Astrocyte of the cerebellum (primary cell): ENCODE data around the gene KRT5.

Experiments
- DNase-seq: peaks from one replicate; pipeline ENCODE4 v3.0.0-alpha.2; 2011; ENCODE audit warnings: low read depth
- H3K4me3 ChIP-seq: 2 replicates; pipeline ENCODE4 v1.5.1; 2011; ENCODE audit warnings: mild to moderate bottlenecking, low read depth, low read length, moderate library complexity
- CTCF ChIP-seq: IDR thresholded peaks from 2 replicates; pipeline ENCODE4 v1.5.1; 2012; ENCODE audit warnings: low read length, low read depth, moderate library complexity, mild to moderate bottlenecking; ENCODE audit errors: missing control alignments
- in situ Hi-C: cut with HindIII; loops from 2 replicates; pipeline ENCODE4 v1.10.0; 2017; ENCODE audit warnings: low sequenced_read_pairs

Gene KRT5

GRCh38 chr12:52558781-52559445, 38.7 kb upstream of the KRT5 start:
- DNase-seq = no peak
- H3K4me3 ChIP-seq = no peak overlapping the region
- TF ChIP-seq CTCF = no peak
- in situ Hi-C loops = no loop called here

- TF ChIP-seq CTCF = no peak
- H3K4me3 ChIP-seq = no peak overlapping the region
- no peak for DNase-seq
- in situ Hi-C loops = no loop called here
Measured at GRCh38 chr12:52557476-52557875, 37.3 kb upstream of the KRT5 start.

GRCh38 chr12:52555577-52555976, 35.4 kb upstream of the KRT5 start:
- in situ Hi-C loops = no loop called here
- no peak overlapping the region for H3K4me3 ChIP-seq
- no peak for TF ChIP-seq CTCF
- no peak for DNase-seq

GRCh38 chr12:52552681-52553195, 32.5 kb upstream of the KRT5 start, which contains the start of gene KRT71:
TSS of gene KRT71 (minus strand) at chr12:52553145. CDS start at chr12:52553077, 68 bp downstream.
- in situ Hi-C loops = no loop called here
- no peak for DNase-seq
- TF ChIP-seq CTCF = no peak
- no peak within 1 kb of the TSS for H3K4me3 ChIP-seq

GRCh38 chr12:52552055-52552454, 31.9 kb upstream of the KRT5 start:
- DNase-seq = no peak
- H3K4me3 ChIP-seq = no peak overlapping the region
- TF ChIP-seq CTCF = no peak
- in situ Hi-C loops = no loop called here

GRCh38 chr12:52551216-52551865, 31.1 kb upstream of the KRT5 start:
- no peak overlapping the region for H3K4me3 ChIP-seq
- in situ Hi-C loops = no loop called here
- no peak for DNase-seq
- TF ChIP-seq CTCF = no peak
